Measurements from ENCODE around the gene PERM1.
"Not testable (repeated sequence)": the region's sequence is repeated elsewhere in the genome, so short reads cannot be mapped to it uniquely, and the experiment has no call there.

The PERM1 gene

GRCh38 chr1:998995-999724 lies 17.3 kb upstream of the PERM1 start:
- peak; percentile 76 for DNase-seq (ENCODE audit: low spot score)

- DNase-seq (ENCODE audit: low spot score) = no peak
These were observed 16.8 kb upstream of the PERM1 start for GRCh38 chr1:998745-998994.

- DNase-seq (ENCODE audit: low spot score) = peak; percentile 65
These were observed 16.3 kb upstream of the PERM1 start for GRCh38 chr1:997993-998744.

GRCh38 chr1:997713-997992 lies 15.8 kb upstream of the PERM1 start:
- DNase-seq (ENCODE audit: low spot score) = peak; percentile 64

GRCh38 chr1:996851-997712 lies 15.2 kb upstream of the PERM1 start:
- DNase-seq (ENCODE audit: low spot score) = peak; percentile 62

- DNase-seq (ENCODE audit: low spot score) = no peak
These were observed 14.1 kb upstream of the PERM1 start for GRCh38 chr1:995665-996633.

GRCh38 chr1:994546-994945 lies 12.7 kb upstream of the PERM1 start:
- not testable (repeated sequence) for DNase-seq (ENCODE audit: low spot score)

- DNase-seq (ENCODE audit: low spot score) = no peak
These were observed 11.6 kb upstream of the PERM1 start for GRCh38 chr1:993379-993995.

GRCh38 chr1:992362-992761 lies 10.5 kb upstream of the PERM1 start:
- DNase-seq (ENCODE audit: low spot score) = no peak

GRCh38 chr1:991895-992294 lies 10.0 kb upstream of the PERM1 start:
- DNase-seq (ENCODE audit: low spot score) = no peak

- not testable (repeated sequence) for DNase-seq (ENCODE audit: low spot score)
These were observed 9.4 kb upstream of the PERM1 start for GRCh38 chr1:991275-991674.

- DNase-seq (ENCODE audit: low spot score) = not testable (repeated sequence)
These were observed 6.2 kb upstream of the PERM1 start for GRCh38 chr1:988061-988460.

GRCh38 chr1:985126-985525 lies 3.2 kb upstream of the PERM1 start:
- DNase-seq (ENCODE audit: low spot score) = no peak

GRCh38 chr1:984476-984814 lies 2.6 kb upstream of the PERM1 start:
- no peak for DNase-seq (ENCODE audit: low spot score)

GRCh38 chr1:983798-984475 lies 2.0 kb upstream of the PERM1 start:
- DNase-seq (ENCODE audit: low spot score) = no peak

- DNase-seq (ENCODE audit: low spot score) = no peak
These were observed 1.0 kb upstream of the PERM1 start for GRCh38 chr1:982765-983436.

GRCh38 chr1:981491-981954 lies 370 bp downstream of the PERM1 start:
- DNase-seq (ENCODE audit: low spot score) = no peak

GRCh38 chr1:980602-981395 lies 1.1 kb downstream of the PERM1 start:
- DNase-seq (ENCODE audit: low spot score) = no peak

GRCh38 chr1:980137-980571 lies 1.7 kb downstream of the PERM1 start:
- DNase-seq (ENCODE audit: low spot score) = no peak

- DNase-seq (ENCODE audit: low spot score) = no peak
These were observed 2.2 kb downstream of the PERM1 start for GRCh38 chr1:979744-980072.
